T-helper 2 cell treated with Interferon-gamma antibody and Interleukin-4, amounts not matched to agents 5 μg/mL and 100 μg/mL, for 36 hours (primary cell): Measurements from ENCODE around the gene MAP3K5.

ENCODE experiments used
- DNase-seq: peaks from one replicate; pipeline ENCODE4 v3.0.0; 2021; ENCODE audit warnings: low spot score
- H3K27ac Mint-ChIP-seq: one replicate; pipeline ENCODE4 v1.8.0; 2021; ENCODE audit warnings: mild to moderate bottlenecking, mixed read lengths
- H3K27me3 Mint-ChIP-seq: one replicate; pipeline ENCODE4 v1.8.0; 2021; ENCODE audit warnings: low read depth, mixed read lengths
- H3K36me3 Mint-ChIP-seq: one replicate; pipeline ENCODE4 v1.8.0; 2021; ENCODE audit warnings: low read depth, mixed read lengths
- H3K4me1 Mint-ChIP-seq: one replicate; pipeline ENCODE4 v1.8.0; 2021; ENCODE audit warnings: low read depth, mixed read lengths
- H3K4me3 Mint-ChIP-seq: one replicate; pipeline ENCODE4 v1.8.0; 2022; ENCODE audit warnings: mild to moderate bottlenecking, moderate library complexity, mixed read lengths
- H3K9me3 Mint-ChIP-seq: one replicate; pipeline ENCODE4 v1.8.0; 2021; ENCODE audit warnings: mixed read lengths

Gene MAP3K5

GRCh38 chr6:136525586-136526195 is 266.6 kb downstream of the MAP3K5 start:
- no peaks in the 10 kb centered on the region for H3K9me3 Mint-ChIP-seq
- no peak overlapping the region for H3K27ac Mint-ChIP-seq
- peaks cover 18% of the 10 kb centered on the region for H3K27me3 Mint-ChIP-seq
- peak overlapping the region; percentile 55 for H3K4me3 Mint-ChIP-seq
- DNase-seq, result no peak
- H3K36me3 Mint-ChIP-seq, result no peaks in the 10 kb centered on the region
- H3K4me1 Mint-ChIP-seq, result peaks cover 14% of the 10 kb centered on the region

DNA sequence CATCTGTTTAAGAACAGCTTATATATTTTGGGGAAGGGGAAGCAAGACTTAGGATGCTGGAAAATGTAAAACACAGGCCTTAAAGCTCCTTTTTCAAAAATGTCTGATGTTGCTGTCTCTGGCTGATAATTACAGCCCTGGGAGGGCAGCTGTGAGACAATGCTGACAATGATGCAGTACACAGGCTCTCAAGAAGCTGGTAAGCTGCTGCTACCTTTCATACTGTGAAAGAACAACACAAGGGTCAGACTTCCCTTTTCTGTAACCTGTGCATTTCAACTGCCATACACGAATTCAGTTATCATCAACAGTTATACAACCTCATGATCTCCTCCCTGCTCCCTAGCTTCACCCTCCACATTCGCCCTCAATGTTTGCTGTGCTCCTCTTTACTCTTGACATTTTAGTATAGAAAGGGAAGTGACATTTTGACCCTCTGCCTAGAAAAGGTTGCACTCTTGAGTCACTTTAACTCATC is 267.3 kb downstream of the MAP3K5 start:
- Mint-ChIP-seq H3K4me1 (peaks cover 14% of the 10 kb centered on the region), H3K4me3 (no peak overlapping the region), H3K27ac (no peak overlapping the region)

DNA sequence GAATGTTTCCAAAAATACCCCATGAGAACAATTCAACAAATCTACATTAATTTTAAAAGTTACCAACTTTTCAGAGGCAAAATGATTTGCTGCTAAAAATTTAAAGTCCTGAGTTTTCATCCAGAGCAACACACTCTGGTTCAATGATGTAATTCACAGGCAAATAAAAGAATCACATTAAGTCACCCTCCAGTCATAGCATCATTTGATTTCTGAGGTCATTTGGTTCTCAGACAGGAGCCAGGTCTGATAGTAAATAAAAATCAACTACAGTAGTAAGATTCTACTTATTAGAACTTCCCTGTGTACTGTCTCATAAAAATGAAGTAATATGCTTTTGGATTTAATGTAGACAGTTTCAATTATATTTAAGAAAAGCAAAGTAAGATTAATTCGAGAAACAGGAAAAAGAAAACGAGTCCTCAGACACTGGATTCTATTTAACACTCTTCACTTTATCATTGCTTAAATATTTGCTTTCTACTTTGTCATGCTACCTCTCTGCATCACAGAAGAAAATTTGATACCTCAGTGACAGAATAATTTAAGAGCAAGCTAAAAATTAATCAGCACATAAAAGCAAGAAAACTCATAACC is 267.8 kb downstream of the MAP3K5 start:
- peaks cover 26% of the 10 kb centered on the region for H3K27me3 Mint-ChIP-seq
- H3K4me3 Mint-ChIP-seq, result no peak overlapping the region
- no peak overlapping the region for H3K27ac Mint-ChIP-seq
- H3K36me3 Mint-ChIP-seq, result no peaks in the 10 kb centered on the region
- DNase-seq, result no peak
- peaks cover 14% of the 10 kb centered on the region for H3K4me1 Mint-ChIP-seq
- H3K9me3 Mint-ChIP-seq, result no peaks in the 10 kb centered on the region

More for the DNA sequence above, 267.3 kb downstream of the MAP3K5 start:
- Mint-ChIP-seq H3K9me3 (no peaks in the 10 kb centered on the region), H3K36me3 (no peaks in the 10 kb centered on the region), H3K27me3 (peaks cover 23% of the 10 kb centered on the region)
- DNase-seq, result no peak

DNA sequence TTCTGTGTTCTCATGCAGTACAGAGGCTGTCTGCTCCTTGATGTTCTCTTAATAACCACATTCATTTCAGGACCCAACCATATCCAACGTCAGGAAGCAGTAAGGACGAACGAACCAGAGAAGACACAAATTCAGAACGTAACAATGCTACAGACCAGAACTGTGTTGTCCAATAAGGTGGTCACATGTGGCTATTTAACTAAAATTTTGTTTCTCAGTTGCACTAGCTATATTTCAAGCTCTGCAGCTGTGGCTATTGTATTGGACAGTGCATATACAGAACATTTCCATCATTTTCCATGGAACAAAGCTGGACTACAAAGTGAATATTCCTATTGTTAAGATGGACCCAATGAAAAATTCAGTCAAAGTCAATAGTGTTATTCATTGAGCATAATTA is 269.1 kb downstream of the MAP3K5 start:
- Mint-ChIP-seq H3K27me3 (peaks cover 27% of the 10 kb centered on the region), H3K4me3 (no peak overlapping the region), H3K9me3 (no peaks in the 10 kb centered on the region), H3K27ac (no peak overlapping the region), H3K36me3 (no peaks in the 10 kb centered on the region), H3K4me1 (peaks cover 14% of the 10 kb centered on the region)
- DNase-seq, result no peak

DNA sequence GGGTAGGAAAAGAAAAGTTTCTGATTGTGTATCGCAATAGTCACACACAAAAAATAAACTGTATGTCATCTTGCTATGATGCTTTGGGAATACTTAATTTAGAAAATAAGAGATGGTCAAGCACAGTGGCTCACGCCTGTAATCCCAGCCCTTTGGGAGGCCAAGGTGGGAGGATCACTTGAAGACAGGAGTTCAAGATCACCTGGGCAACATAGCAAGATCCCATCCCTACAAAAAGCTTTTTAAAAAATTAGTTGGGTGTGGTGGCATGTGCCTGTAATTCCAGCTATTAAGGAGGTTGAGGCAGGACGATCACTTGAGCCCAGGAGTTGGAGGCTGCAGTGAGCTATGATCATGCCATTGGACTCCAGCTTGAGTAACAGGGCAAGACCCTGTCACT is 269.6 kb downstream of the MAP3K5 start:
- Mint-ChIP-seq H3K27ac (no peak overlapping the region), H3K4me3 (no peak overlapping the region), H3K36me3 (no peaks in the 10 kb centered on the region), H3K27me3 (peaks cover 27% of the 10 kb centered on the region), H3K9me3 (no peaks in the 10 kb centered on the region), H3K4me1 (peaks cover 14% of the 10 kb centered on the region)
- no peak for DNase-seq

GRCh38 chr6:136521911-136522310 is 270.4 kb downstream of the MAP3K5 start:
- H3K4me3 Mint-ChIP-seq, result no peak overlapping the region
- peaks cover 29% of the 10 kb centered on the region for H3K27me3 Mint-ChIP-seq
- H3K9me3 Mint-ChIP-seq, result no peaks in the 10 kb centered on the region
- peaks cover 14% of the 10 kb centered on the region for H3K4me1 Mint-ChIP-seq
- H3K27ac Mint-ChIP-seq, result no peak overlapping the region
- no peak for DNase-seq
- no peaks in the 10 kb centered on the region for H3K36me3 Mint-ChIP-seq

GRCh38 chr6:136521427-136521826 is 270.9 kb downstream of the MAP3K5 start:
- Mint-ChIP-seq H3K9me3 (no peaks in the 10 kb centered on the region), H3K4me3 (no peak overlapping the region), H3K36me3 (no peaks in the 10 kb centered on the region), H3K27me3 (peaks cover 29% of the 10 kb centered on the region), H3K4me1 (peaks cover 10% of the 10 kb centered on the region), H3K27ac (no peak overlapping the region)
- no peak for DNase-seq

- Mint-ChIP-seq H3K9me3 (no peaks in the 10 kb centered on the region), H3K27ac (no peak overlapping the region), H3K4me3 (no peak overlapping the region), H3K36me3 (no peaks in the 10 kb centered on the region), H3K4me1 (peaks cover 5% of the 10 kb centered on the region), H3K27me3 (peaks cover 24% of the 10 kb centered on the region)
- DNase-seq, result no peak
Measured at GRCh38 chr6:136520517-136520916, 271.8 kb downstream of the MAP3K5 start.

GRCh38 chr6:136517582-136517981 is 274.7 kb downstream of the MAP3K5 start:
- DNase-seq, result no peak
- H3K9me3 Mint-ChIP-seq, result no peaks in the 10 kb centered on the region
- no peaks in the 10 kb centered on the region for H3K36me3 Mint-ChIP-seq
- no peak overlapping the region for H3K4me3 Mint-ChIP-seq
- H3K4me1 Mint-ChIP-seq, result no peaks in the 10 kb centered on the region
- H3K27ac Mint-ChIP-seq, result no peak overlapping the region
- H3K27me3 Mint-ChIP-seq, result peaks cover 19% of the 10 kb centered on the region

- DNase-seq, result no peak
- no peaks in the 10 kb centered on the region for H3K36me3 Mint-ChIP-seq
- H3K27ac Mint-ChIP-seq, result no peak overlapping the region
- H3K4me1 Mint-ChIP-seq, result no peaks in the 10 kb centered on the region
- H3K9me3 Mint-ChIP-seq, result no peaks in the 10 kb centered on the region
- H3K27me3 Mint-ChIP-seq, result peaks cover 19% of the 10 kb centered on the region
- H3K4me3 Mint-ChIP-seq, result no peak overlapping the region
Measured at GRCh38 chr6:136517002-136517401, 275.3 kb downstream of the MAP3K5 start.

GRCh38 chr6:136514591-136514990 is 277.7 kb downstream of the MAP3K5 start:
- Mint-ChIP-seq H3K4me1 (peaks cover 4% of the 10 kb centered on the region), H3K4me3 (no peak overlapping the region), H3K27ac (no peak overlapping the region), H3K9me3 (no peaks in the 10 kb centered on the region), H3K36me3 (no peaks in the 10 kb centered on the region), H3K27me3 (peaks cover 7% of the 10 kb centered on the region)
- DNase-seq, result no peak

GRCh38 chr6:136511926-136512325 is 280.4 kb downstream of the MAP3K5 start:
- H3K4me3 Mint-ChIP-seq, result no peak overlapping the region
- no peak for DNase-seq
- H3K36me3 Mint-ChIP-seq, result no peaks in the 10 kb centered on the region
- no peak overlapping the region for H3K27ac Mint-ChIP-seq
- H3K9me3 Mint-ChIP-seq, result no peaks in the 10 kb centered on the region
- peaks cover under 1% of the 10 kb centered on the region for H3K27me3 Mint-ChIP-seq
- H3K4me1 Mint-ChIP-seq, result peaks cover 6% of the 10 kb centered on the region

GRCh38 chr6:136511397-136511796 is 280.9 kb downstream of the MAP3K5 start:
- H3K36me3 Mint-ChIP-seq, result no peaks in the 10 kb centered on the region
- no peak overlapping the region for H3K27ac Mint-ChIP-seq
- no peak for DNase-seq
- H3K4me1 Mint-ChIP-seq, result peaks cover 6% of the 10 kb centered on the region
- H3K9me3 Mint-ChIP-seq, result no peaks in the 10 kb centered on the region
- H3K4me3 Mint-ChIP-seq, result no peak overlapping the region
- no peaks in the 10 kb centered on the region for H3K27me3 Mint-ChIP-seq

- Mint-ChIP-seq H3K27ac (no peak overlapping the region), H3K9me3 (no peaks in the 10 kb centered on the region), H3K4me1 (peaks cover 6% of the 10 kb centered on the region), H3K4me3 (no peak overlapping the region), H3K36me3 (no peaks in the 10 kb centered on the region), H3K27me3 (peaks cover 2% of the 10 kb centered on the region)
- DNase-seq, result peak; percentile 30
Measured at GRCh38 chr6:136510782-136511181, 281.5 kb downstream of the MAP3K5 start.

DNA sequence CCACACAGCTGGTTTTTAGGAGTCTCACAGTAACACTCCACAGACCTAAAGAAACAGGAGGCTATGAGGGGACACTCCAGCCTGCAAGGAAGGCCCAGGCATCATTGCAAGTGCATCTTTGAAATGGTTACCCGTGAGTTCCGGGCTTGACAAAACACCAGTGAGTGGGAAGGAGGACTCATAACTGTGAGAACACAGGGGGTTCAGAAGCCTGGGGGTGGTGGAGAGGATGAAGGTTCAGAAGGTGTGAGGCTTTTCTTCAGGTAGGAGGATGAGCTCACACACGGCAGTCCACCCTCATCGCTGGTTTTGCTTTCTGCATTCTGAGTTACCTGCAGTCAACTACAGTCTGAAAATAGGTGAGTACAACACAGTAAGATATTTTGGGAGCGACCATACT is 282.0 kb downstream of the MAP3K5 start:
- Mint-ChIP-seq H3K27me3 (peaks cover 2% of the 10 kb centered on the region), H3K27ac (no peak overlapping the region), H3K4me1 (peaks cover 6% of the 10 kb centered on the region), H3K4me3 (no peak overlapping the region), H3K9me3 (no peaks in the 10 kb centered on the region), H3K36me3 (no peaks in the 10 kb centered on the region)
- DNase-seq, result peak; percentile 18
